ENCODE measurements around the gene ORC1.

ORC1 gene

GRCh38 chr1:52345252-52345651 lies 59.0 kb downstream of the ORC1 start:
- TF ChIP-seq CTCF (conservative IDR thresholded peaks at IDR 0.05): no peak
- no peak for TF ChIP-seq ZFX (IDR thresholded peaks at IDR 0.05)
- H3K27ac ChIP-seq: no peak overlapping the region

- no peak for TF ChIP-seq ZFX (IDR thresholded peaks at IDR 0.05)
- TF ChIP-seq CTCF (conservative IDR thresholded peaks at IDR 0.05): no peak
- H3K27ac ChIP-seq: no peak overlapping the region
These were observed 60.2 kb downstream of the ORC1 start for GRCh38 chr1:52343979-52344378.

- TF ChIP-seq CTCF (conservative IDR thresholded peaks at IDR 0.05) (no peak), ZFX (IDR thresholded peaks at IDR 0.05) (no peak)
- no peak overlapping the region for H3K27ac ChIP-seq
These were observed 62.5 kb downstream of the ORC1 start for GRCh38 chr1:52341655-52342260.

- no peak overlapping the region for H3K27ac ChIP-seq
- no peak for TF ChIP-seq ZFX (IDR thresholded peaks at IDR 0.05)
- no peak for TF ChIP-seq CTCF (conservative IDR thresholded peaks at IDR 0.05)
These were observed 66.8 kb downstream of the ORC1 start for GRCh38 chr1:52337439-52337838.

- TF ChIP-seq CTCF (conservative IDR thresholded peaks at IDR 0.05) (no peak), ZFX (IDR thresholded peaks at IDR 0.05) (no peak)
- H3K27ac ChIP-seq: no peak overlapping the region
These were observed 69.2 kb downstream of the ORC1 start for GRCh38 chr1:52334906-52335528.

GRCh38 chr1:52332411-52332810 lies 71.8 kb downstream of the ORC1 start:
- TF ChIP-seq CTCF (conservative IDR thresholded peaks at IDR 0.05) (no peak), ZFX (IDR thresholded peaks at IDR 0.05) (no peak)
- no peak overlapping the region for H3K27ac ChIP-seq

- TF ChIP-seq CTCF (conservative IDR thresholded peaks at IDR 0.05) (no peak), ZFX (IDR thresholded peaks at IDR 0.05) (no peak)
- H3K27ac ChIP-seq: no peak overlapping the region
These were observed 75.6 kb downstream of the ORC1 start for GRCh38 chr1:52328615-52329014.
